PFSK-1 (cell line): ENCODE results near the gene HAUS3.

ENCODE experiments used
- FOXP2 ChIP-seq: optimal IDR thresholded peaks from 2 replicates; pipeline ENCODE3; 2011; ENCODE audit warnings: borderline replicate concordance, control low read depth, inconsistent platforms; ENCODE audit not compliant: insufficient read depth; ENCODE audit errors: extremely low read length, extremely low read depth
- POLR2AphosphoS5 ChIP-seq: IDR thresholded peaks from 2 replicates; pipeline ENCODE4 v1.6.1; 2012; ENCODE audit warnings: low read depth, mild to moderate bottlenecking, control low read depth, low read length, moderate library complexity
- REST ChIP-seq, 2 experiments: IDR thresholded peaks; 2 replicates each; pipeline versions ENCODE4 v1.6.1 to v1.8.0; 2011 to 2012; ENCODE audit warnings: low read depth in 2 of 2, low read length in 2 of 2, control low read depth in 1 of 2, inconsistent platforms in 1 of 2, mild to moderate bottlenecking in 1 of 2, moderate library complexity in 1 of 2; ENCODE audit not compliant: insufficient read depth in 1 of 2
- SIN3A ChIP-seq: IDR thresholded peaks from 2 replicates; pipeline ENCODE4 v1.6.1; 2012; ENCODE audit warnings: mild to moderate bottlenecking, low read length, moderate library complexity, borderline replicate concordance; ENCODE audit not compliant: insufficient read depth
- TAF1 ChIP-seq: IDR thresholded peaks from 2 replicates; pipeline ENCODE4 v1.6.1; 2012; ENCODE audit warnings: low read length, control low read depth, borderline replicate concordance; ENCODE audit not compliant: insufficient read depth

HAUS3 gene

GRCh38 chr4:2289311-2289954 is 47.5 kb upstream of the HAUS3 start:
- no peak for TF ChIP-seq REST (IDR thresholded peaks at IDR 0.05; ENCODE audit: insufficient read depth in 1 of 2, low read depth in 2 of 2, low read length in 2 of 2)
- no peak for TF ChIP-seq FOXP2
- no peak for TF ChIP-seq POLR2AphosphoS5
- TF ChIP-seq SIN3A, result no peak
- TF ChIP-seq TAF1, result no peak

GRCh38 chr4:2288051-2288541 is 46.2 kb upstream of the HAUS3 start:
- TF ChIP-seq REST (IDR thresholded peaks at IDR 0.05; ENCODE audit: insufficient read depth in 1 of 2, low read depth in 2 of 2, low read length in 2 of 2) (no peak), TAF1 (no peak), FOXP2 (no peak), SIN3A (no peak), POLR2AphosphoS5 (no peak)

- TF ChIP-seq TAF1, result no peak
- no peak for TF ChIP-seq REST (IDR thresholded peaks at IDR 0.05; ENCODE audit: insufficient read depth in 1 of 2, low read depth in 2 of 2, low read length in 2 of 2)
- TF ChIP-seq POLR2AphosphoS5, result no peak
- no peak for TF ChIP-seq FOXP2
- no peak for TF ChIP-seq SIN3A
These were observed 45.6 kb upstream of the HAUS3 start for GRCh38 chr4:2287594-2287915.

- no peak for TF ChIP-seq SIN3A
These were observed 45.1 kb upstream of the HAUS3 start for GRCh38 chr4:2286904-2287593.

GRCh38 chr4:2285613-2286381 is 43.9 kb upstream of the HAUS3 start:
- TF ChIP-seq REST (IDR thresholded peaks at IDR 0.05; ENCODE audit: insufficient read depth in 1 of 2, low read depth in 2 of 2, low read length in 2 of 2) (no peak), POLR2AphosphoS5 (no peak), SIN3A (no peak), TAF1 (no peak), FOXP2 (no peak)
